Ureter (tissue), 1 donor: ENCODE results near the gene TWIST1. TPM values are rescaled to one million over a fixed set of nuclear protein-coding genes. Genes with fewer than 3 reads are reported as not detected.

ENCODE experiments used
- DNase-seq: peaks from one replicate; pipeline ENCODE4 v3.0.0-alpha.2; 2020; ENCODE audit warnings: low spot score
- total RNA-seq: library from RNA; stranded (reverse); gene quantifications from one replicate; pipeline ENCODE4 v1.2.4, GENCODE V29; 2023
- donor health status: DM: yes; HTN: yes; CAD: no.

Gene TWIST1
- total RNA-seq, 1 donor from 2014 or later = 3.7 TPM

DNA sequence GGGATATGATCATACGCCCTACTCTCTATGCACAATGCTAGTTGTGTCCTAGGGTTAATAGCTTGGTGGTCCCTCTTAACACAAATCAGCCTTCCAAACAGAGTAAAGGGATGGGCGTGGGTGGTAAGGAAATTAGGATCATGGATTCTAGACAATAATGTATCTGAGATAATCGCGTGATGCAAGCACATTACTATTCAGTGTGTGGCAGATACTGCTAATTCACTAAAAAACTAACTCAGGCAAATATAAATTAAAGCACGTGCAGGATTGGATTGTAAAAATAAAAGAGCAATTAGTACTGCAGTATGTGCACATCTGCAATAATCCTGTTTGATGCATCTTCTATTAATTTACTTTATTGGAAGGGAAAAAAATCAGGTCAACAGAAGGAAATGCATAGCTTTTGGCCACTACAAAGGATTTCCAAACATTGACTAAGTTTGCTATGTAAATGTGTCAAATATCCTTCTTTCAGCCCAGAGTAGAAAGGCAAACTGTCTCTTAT lies 22.0 kb downstream of the TWIST1 start:
- DNase-seq = no peak

DNA sequence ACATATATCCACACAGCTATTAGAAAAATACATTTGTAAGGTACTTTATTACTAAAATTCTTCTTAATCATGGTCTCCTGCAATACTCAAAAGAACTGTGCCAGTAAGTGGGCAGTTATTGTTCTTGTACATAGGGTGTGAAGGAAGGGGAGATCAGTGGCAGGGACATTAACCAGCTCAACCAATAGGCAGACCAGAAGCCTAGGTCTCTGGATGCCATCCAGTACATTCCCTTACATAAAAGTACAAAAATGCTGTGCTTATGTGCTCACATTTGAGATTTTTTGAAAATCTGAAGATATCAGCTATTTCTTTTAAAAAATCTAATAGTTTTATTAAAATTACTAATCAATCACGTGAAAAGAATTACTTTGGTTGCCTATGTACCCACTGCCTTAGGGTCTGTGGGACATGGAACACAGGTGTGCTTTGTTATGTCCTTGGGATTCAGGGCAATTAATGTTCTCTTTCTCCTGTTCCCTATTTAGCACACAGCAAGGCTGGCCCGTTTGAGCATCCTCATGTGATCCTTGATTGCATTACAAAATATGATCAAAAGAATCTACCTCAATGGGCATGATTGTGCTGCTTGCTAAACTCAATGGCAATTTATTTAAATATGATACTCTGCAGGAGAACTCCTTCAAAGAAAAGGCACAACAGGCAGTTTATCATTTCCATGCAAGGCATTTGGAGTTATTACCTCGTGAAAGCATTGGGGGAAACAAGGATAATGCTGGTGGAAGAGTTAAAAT lies 22.7 kb downstream of the TWIST1 start:
- no peak for DNase-seq

DNA sequence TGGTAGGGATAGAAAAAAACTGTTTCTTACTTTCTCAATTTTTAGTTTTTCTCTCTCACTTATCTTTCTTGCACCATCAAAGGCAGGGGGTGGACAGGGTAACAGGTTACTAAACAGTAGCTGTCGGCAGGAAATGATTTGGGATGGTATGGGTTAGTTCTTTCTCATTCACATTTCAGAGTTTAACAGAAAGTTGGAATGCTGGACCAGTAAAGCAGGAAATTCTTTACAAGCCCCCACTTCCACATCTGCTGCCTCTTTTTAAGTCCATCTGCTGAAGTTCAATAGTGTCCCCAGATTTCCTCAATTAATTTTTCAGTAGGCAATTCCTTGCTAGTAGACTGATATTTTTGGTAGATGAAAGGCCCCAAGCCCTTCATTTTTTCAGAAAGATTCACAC lies 23.3 kb downstream of the TWIST1 start:
- no peak for DNase-seq

DNA sequence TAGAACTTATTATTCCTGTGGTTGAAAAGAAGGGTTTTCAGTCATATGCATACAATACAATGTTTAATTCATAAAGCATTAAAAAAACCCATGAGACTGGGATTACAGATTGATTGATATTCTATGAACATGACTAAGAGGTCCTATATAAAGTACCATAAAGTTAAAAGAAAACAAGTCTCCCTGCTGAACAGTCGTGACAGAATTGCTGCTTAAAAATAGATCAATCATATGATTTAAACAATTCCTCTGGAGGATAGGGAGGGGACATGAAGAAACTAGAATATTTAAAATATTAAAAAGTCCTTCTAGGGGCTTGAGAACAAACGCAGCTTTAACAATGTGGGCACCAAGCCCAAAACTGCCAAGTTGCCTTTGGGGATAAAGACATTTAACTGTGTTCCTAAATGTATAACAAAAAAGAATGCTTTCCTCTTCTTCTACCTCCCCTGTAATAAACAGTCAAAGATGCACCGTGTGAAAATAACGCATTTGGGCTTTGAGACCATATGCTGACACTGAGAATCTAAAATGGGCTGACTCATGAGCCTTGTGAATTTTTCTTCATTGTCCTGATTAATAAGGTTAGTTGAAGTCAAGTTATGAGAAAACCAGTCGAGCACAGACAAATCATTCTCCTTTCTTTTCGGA lies 25.8 kb downstream of the TWIST1 start:
- DNase-seq = no peak

DNA sequence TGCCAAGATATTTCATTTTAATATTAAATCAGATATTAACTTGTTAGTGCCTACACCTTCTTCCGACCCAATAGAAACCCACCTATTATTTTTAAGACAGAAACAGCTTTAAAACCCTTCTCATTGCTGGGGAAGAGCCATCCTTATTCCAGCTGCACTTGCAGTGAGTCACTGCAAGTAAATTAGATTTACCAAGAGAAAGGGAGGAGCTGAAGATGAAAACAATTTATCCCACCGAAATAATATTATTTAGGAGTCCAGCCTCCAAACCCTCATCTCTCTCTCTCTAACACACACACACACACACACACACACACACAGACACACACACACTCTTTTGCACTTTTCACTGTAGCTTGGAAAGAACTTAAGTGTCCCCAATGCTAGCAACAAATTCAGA lies 26.9 kb downstream of the TWIST1 start:
- no peak for DNase-seq

DNA sequence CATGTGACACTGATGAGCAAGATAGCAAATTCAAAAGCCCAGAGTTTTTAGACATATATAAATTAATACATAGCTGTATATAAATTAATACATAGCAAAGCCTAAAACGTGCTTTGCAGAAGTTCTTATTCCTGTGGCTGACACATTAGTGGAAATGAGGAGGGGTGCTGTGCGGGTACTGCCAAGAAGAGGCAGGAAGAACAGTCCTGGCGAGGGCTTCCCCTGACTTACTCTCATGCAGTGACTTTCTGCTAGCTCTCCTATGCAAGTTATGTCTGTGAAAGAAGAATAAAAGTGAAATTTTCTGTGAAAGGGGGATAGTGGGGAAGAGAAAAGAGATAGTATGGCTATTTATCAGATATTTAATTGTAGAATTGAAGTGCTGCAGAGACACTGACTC lies 27.6 kb downstream of the TWIST1 start:
- DNase-seq = no peak

DNA sequence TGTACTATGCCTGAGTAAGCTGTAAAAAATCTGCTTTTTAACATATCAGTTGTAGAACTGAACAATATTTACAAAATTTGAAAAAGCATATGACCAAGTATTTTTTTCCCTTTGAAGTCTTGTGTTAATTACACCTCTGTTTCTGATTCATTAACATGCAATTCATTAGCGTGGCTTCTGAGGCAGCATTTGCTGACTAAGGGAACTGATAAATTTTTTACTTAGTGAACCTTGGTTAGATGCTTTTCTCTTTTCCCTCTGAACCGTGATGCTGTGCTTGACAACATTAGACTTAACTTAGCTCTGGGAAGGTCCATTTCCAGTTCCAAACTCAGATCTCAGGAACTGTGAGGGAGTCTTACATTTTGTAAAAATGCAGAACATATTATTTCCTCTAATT lies 28.1 kb downstream of the TWIST1 start:
- DNase-seq = no peak

DNA sequence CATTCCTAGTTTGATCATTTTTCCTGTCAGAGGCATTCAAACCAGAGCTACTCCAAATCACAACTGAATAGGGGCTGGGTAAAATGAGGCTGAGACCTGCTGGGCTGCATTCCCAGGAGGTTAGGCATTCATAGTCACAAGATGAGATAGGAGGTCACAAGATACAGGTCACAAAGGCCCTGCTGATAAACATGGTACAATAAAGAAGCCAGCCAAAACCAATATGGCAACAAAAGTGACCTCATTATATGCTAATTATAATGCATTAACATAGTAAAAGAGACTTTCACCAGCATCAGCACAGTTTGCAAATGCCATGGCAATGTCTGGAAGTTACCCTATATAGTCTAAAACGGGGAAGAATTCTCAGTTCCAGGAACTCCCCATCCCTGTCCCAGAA lies 37.3 kb downstream of the TWIST1 start:
- no peak for DNase-seq

DNA sequence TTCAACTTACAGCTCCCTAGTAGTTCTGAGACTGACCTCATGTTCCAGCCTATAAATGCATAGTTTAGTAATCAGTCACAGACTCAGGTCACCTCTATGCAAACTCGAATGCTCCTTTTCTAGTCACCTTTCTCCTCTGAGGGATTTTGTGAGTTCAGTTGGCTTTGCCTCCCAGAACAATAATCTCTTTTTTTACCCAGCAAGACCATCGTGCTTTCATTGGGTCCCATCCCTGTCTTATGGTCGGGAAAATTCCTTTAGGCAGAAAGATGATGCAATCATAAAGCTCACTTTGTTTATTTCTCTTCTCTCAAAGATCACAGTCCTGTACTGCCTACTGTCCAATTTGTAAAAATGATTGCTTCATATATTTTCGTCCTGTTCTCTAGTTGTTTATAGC lies 38.4 kb downstream of the TWIST1 start:
- DNase-seq = no peak

DNA sequence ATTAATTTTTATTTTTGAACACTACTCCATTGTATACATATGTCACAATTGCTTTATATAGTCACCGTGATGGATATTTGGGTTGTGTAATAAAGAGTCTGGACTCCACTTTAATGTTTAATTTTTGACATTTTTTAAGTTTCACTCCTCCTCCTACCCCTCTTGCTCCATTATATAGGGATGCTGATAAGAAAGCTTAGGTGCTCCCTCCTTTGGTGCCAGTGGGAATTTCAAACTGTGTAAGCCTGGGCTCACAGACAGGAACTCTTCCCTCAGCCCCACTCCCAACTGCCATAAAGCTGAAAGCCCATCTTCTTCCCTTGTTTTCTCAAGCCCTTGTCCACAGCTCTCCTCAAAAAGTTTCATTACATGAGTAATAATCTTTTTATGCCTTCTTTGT lies 47.6 kb downstream of the TWIST1 start:
- DNase-seq = no peak

DNA sequence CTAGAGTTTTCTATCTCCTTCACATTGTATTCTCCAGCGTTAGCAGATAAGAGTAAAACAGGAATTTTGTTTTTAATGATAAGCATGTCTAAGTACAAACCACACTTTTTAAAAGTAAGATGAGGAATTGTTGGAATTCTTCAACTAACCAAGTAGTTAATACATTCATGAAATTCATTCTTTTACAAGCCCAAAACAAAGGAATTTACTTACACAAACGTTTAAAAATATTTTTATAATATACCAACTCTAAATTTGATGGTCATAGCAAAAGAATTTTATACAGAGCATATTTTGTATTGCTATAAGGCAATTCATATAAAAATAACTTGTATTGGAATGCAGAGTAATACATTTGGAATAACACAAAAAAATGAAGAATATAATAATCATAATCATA lies 51.3 kb downstream of the TWIST1 start:
- DNase-seq = no peak

Other genes starting within 250 kb of the TWIST1 start
- gene FERD3L, start 27.8 kb upstream of the TWIST1 start, total RNA-seq = 0.86 TPM